HG03460 (cell line): ENCODE results near the gene ROCK2.
A peak's percentile ranks its signal among the peaks of the same experiment; 100 is the strongest.

Experiments used
- ATAC-seq: cut with Tn5 transposase; IDR thresholded peaks from one replicate; pipeline ENCODE4 v1.9.1; 2021; ENCODE audit not compliant: unreplicated experiment

The ROCK2 gene

GRCh38 chr2:11344342-11344955, at the start of gene ROCK2:
Gene ROCK2 (minus strand): TSS chr2:11344636. CDS start chr2:11344136, 500 bp downstream.
- peak; percentile 58 for ATAC-seq

- no peak for ATAC-seq
Measured at GRCh38 chr2:11393711-11394236, 49.3 kb upstream of the ROCK2 start.

- no peak for ATAC-seq
Measured at GRCh38 chr2:11391942-11392266, 47.5 kb upstream of the ROCK2 start.

GRCh38 chr2:11390399-11390658, 45.9 kb upstream of the ROCK2 start:
- ATAC-seq, result no peak

GRCh38 chr2:11389551-11390398, 45.3 kb upstream of the ROCK2 start:
- ATAC-seq, result no peak

- no peak for ATAC-seq
Measured at GRCh38 chr2:11389052-11389420, 44.6 kb upstream of the ROCK2 start.

GRCh38 chr2:11388262-11389051, 44.0 kb upstream of the ROCK2 start:
- ATAC-seq, result no peak

GRCh38 chr2:11387843-11388242, 43.4 kb upstream of the ROCK2 start:
- no peak for ATAC-seq

GRCh38 chr2:11387100-11387390, 42.6 kb upstream of the ROCK2 start:
- ATAC-seq, result no peak

- ATAC-seq, result no peak
Measured at GRCh38 chr2:11385847-11386246, 41.4 kb upstream of the ROCK2 start.

- ATAC-seq, result no peak
Measured at GRCh38 chr2:11385216-11385615, 40.8 kb upstream of the ROCK2 start.

- ATAC-seq, result no peak
Measured at GRCh38 chr2:11379558-11379957, 35.1 kb upstream of the ROCK2 start.

GRCh38 chr2:11377928-11378545, 33.6 kb upstream of the ROCK2 start:
- peak; percentile 92 for ATAC-seq

GRCh38 chr2:11376071-11376470, 31.6 kb upstream of the ROCK2 start:
- no peak for ATAC-seq

GRCh38 chr2:11375689-11376027, 31.2 kb upstream of the ROCK2 start:
- no peak for ATAC-seq

- no peak for ATAC-seq
Measured at GRCh38 chr2:11375025-11375688, 30.7 kb upstream of the ROCK2 start.

- no peak for ATAC-seq
Measured at GRCh38 chr2:11373096-11373495, 28.7 kb upstream of the ROCK2 start.

- no peak for ATAC-seq
Measured at GRCh38 chr2:11371092-11371937, 26.9 kb upstream of the ROCK2 start.

- no peak for ATAC-seq
Measured at GRCh38 chr2:11370377-11371091, 26.1 kb upstream of the ROCK2 start.
